ENCODE measurements around the gene PROKR2.

PROKR2 gene

DNA sequence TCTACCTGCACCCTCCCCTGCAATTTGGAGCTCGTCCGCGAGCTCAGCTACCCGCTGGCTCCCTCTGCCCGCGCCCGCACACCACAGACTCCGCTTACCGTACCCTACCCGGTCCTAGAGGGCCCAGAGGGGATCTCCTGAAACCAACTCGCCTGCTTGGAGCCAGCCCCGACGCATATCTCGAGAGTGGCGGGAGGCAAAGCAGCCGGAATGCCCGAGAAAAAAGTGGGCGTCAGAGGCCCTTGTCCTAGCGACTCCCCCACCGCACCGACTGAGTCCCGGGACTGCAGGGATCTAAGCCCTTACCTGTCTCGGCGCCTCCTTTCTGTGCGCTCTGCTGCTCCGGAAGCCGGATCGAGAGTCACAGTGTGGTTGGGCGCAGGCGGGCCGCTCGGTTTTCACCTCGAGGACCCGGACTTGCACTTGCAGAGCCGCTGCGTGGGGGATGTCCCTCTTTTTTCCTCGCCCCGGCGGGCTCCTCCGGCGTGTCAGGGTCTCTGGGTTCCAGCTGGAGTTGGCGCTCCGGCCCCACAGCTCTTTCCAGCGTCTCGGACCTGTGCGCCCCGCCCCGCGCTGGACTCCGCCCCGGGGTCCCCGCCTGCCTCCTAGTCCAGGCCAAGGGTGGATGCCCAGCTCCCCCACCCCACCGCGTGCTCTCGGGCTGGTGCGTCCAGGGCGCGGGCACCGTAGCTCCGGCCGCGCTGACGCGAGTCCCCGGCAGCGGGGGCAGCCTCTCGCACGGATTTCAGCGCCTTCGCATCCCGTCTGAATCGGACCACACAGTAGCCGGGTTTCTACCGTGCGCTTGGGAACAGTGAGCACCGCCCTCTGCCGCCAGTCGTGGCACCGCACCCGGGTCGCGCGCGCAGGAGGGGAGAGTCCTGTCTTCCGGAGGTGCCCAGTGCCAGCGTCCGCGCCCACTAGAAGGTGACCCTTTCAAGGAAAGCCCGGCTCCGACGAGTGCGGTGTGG, at the start of gene PROKR2:
PROKR2 (minus strand) TSS at position 767 of the 971 bp plus-strand sequence. CDS start 2,585 bp downstream, outside the sequence.
- DNase-seq = no peak

DNA sequence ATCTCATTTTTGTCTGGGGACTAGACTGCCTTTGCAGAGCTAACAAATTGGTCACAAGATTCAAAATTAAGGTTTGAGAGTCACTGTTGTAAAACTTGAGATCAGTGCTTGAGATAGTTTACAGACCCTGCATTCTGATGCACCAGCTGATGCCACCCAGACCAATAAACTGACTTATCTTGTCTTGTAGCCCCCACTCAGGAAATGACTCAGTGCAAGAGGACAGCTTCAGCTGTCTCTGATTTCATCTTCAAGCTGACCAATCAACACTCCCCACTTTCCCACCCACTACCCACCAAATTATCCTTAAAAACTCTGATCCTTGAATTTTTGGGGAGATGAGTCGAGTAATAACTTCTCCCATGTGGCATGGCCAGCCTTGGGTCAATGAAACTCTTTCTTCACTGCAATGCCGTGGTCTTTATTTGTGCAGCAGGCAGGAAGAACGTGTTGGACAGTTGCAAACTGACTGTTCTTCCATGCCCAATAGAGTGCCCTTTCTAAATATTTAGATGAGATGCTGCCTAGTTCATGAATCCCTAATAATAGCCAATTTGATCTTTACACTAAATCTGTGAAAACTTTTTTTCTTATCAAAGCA, 48.3 kb upstream of the PROKR2 start:
- no peak for DNase-seq

DNA sequence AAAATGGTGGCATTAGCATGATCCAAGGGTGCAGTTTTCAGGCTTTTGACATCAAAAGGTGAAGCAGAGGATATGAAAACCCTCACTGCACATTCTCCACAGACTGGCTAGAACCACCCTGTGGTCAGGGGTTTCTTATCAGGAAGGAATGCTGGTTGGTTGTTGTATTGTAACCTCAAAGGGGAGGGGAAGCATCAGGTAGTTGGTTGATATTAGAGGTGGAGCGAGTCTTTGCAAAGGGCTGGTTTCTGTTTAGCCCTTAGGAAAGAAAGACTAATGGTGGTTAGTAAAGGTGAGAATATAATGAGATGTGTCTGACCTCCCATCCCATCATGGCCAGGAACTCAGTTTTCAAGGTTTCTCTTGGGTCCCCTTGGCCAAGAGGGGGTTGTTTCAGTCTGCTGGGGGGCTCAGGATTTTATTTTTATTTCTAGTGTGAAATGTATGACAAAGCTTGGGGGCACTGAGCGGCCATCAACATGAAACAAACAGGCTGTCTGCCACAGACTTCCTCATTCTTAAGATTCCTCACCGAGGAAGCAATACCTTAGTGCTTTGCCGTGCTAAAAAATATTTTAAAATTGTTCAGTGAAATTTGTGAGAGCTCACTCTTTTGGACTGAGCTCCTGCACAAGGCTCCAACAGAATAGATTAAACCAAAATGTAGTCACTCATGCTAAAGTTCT, 47.5 kb upstream of the PROKR2 start:
- DNase-seq = no peak

DNA sequence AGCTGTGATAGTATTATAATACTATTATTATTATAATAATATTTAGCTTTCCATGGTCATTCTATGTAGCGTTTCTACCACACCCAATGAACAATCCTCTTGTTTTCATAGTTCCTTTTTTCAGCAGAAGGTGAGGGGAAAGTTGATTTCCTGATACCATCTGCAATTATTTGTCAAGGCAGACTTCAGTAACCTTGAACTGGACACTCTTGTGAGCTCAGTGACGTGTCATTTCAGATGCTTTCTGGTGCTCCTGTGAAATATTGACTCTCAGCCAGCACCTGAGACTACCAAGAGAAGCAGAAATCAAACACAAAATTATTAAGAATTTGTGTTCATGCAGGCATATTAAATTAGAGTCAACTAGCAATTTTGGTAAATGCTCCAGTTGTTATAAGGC, 46.0 kb upstream of the PROKR2 start:
- no peak for DNase-seq

DNA sequence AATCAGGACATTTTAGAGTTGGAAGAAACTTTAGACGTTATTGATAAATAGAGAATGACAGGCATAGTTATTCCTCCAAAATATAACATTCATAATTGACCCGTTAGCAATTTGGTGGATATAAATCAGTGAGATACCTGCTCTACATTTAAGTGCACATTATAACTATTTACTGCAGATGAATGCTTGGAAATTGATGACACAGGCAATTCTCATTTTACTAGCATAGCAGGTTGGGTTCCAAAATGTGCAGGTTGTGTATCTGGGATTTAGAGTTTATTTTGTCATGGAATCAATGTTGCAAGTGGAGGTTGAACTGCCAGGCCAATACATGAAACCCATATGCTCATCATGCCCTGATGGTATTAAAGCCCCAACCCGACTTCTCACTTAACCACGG, 44.4 kb upstream of the PROKR2 start:
- DNase-seq = no peak

DNA sequence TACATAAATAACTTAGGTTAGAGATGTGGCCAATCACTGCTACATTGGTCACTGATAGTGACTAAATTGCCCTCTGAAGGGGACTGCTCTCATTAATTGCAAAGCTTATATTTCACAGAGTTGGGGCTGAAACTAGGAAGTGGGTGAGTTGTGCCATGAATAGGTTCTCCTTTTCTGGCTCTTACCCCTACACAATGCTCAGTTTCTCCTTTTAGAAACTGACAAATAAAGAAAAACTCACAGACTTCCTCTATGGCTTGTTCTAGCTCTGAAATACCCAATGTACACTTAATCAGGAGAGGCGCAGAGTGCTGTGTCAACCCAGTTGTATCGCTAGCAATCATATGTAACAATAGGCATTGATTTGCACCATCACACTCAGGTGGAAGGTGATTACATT, 41.2 kb upstream of the PROKR2 start:
- no peak for DNase-seq

DNA sequence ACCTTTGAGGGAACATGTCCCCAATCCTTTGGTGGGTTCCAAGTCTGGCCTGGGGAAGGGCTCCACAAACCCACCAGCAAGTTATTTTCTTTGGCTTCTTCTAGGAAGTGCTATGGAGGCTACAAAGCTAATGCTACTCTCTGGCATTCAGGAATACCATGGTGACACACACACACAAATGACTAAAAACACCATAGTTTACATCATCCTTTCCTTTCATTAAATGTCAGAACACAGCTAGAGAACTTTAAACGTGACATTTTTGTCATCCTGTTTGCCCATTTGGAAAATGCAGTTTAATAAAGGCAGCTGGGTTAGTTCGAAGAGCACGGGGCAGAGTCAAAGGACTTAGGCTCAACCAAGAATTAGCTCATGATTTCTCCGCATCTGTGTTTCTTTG, 40.2 kb upstream of the PROKR2 start:
- no peak for DNase-seq

DNA sequence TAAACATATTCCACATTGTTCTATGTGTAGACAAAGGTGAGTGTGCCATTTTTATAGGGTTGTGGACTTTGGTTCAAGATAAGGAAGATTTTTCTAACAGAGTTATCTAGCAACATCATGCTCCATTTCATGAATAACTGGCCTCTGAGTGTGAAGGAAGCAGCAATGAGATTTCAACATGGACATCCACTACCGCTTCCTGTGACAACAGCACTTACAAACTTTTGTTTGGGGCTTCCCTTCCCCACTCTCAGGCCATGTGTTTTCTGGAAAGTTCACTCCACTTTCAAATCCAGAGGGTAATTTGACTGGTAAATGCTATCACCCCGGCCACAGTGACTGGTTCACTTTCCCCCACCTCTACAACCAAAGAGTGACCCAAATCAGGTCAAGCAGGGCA, 38.1 kb upstream of the PROKR2 start:
- no peak for DNase-seq

DNA sequence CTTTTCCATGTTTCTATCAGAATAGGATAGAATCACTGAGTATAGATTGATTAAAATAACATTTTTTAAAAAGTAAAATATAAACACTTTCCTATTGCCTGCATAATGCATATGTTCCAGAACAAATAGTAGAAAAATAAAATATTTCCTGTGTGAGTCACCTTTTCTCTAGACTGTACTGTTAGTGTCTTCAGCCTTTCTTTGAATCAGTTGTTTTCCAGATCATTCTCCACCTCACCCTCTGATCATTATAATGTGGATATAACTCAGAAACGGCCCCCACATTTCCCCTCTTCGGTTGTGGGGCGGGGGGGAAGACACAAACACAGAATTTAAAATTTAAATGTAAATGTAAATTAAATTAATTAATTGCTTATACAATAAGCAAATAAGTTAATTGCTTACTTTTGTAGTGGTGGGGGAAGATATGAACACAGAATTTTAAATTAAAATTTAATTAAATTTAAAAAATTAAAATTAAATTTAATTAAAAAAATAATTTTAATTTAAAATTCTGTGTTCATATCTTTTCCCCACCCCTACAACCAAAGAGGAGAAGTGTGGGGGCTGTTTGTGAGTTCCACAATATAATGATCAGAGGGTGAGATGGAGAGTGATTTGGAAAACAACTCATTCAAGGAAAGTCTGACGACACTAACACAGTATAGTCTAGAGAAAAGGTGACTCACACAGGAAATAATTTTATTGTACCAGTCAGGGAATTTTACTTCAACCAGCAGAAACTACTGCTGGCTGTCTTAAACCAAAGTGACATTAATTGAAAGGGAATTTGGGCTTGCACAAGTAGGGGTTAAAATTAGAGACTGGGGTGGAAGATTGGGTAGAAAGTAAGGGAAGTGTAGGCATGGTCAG, 37.1 kb upstream of the PROKR2 start:
- DNase-seq = no peak

DNA sequence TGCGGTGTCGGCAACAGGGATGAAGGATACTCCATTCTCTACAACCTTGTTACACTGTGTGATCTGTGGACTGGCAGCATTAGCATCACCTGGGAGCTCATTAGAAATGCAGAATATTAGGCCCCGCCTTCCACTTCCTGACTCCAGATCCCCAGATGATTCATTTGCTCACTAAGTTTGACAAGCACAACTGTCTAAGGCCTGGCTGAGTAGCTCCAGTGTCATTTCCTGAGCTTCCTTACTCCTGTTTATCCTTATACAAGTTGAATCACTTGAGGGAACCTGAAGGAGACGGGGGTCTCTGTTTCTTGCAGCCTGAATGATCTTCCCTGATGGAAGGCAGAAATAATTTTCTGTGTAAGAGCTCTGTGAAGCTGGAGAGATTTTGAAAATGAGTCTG, 32.7 kb upstream of the PROKR2 start:
- no peak for DNase-seq

DNA sequence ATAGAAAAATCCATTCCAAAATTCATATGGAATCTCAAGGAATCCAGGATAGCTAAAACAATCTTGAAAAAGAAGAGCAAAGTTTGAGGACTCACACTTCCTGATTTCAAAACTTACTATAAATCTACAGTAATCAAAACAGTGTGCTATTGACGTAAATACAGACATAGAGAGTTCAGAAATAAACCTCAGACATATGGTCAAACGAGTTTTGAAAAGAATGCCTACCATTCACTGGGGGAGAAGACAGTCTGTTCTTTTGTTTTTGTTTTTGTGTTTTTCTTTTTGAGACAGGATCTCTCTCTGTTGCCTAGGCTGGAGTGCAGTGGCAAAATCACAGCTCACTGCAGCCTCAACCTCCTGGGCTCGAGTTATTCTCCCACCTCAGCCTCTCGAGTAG, 25.3 kb upstream of the PROKR2 start:
- no peak for DNase-seq

DNA sequence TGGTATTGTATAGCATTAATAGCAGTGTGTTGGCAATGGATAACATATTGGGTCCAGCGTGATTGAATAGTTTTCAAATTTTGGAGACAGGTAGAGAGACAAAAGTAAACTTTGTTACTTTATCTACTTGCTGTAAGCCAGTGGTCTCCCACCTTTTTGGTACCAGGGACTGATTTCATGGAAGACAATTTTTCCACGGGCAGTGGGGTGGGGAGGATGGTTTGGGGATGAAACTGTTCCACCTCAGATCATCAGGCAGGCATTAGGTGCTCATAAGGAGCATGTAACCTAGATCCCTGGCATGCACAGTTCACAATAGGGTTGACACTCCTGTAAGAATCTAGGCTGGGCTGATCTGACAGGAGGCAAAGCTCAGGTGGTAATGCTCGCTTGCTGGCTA, 14.6 kb upstream of the PROKR2 start:
- no peak for DNase-seq

DNA sequence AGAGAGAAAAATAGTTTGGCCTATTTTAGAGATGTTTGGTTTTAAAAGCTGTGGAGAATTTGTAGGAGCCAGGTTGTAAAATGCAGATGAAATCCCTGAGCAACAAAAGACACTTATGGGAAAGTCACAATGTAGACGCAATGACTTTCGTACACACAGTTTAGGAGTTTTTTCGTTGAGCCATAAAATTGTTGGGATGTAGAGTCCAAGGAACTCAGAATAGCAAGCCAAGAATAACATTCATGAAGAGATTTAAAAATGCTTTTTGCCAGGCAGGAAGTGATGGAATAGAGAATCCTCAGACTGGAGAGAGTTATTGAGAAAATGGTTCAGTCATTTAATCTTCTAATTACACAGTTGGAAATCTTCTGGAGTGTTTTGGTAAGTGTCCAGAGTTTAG, 11.5 kb upstream of the PROKR2 start:
- DNase-seq = no peak

DNA sequence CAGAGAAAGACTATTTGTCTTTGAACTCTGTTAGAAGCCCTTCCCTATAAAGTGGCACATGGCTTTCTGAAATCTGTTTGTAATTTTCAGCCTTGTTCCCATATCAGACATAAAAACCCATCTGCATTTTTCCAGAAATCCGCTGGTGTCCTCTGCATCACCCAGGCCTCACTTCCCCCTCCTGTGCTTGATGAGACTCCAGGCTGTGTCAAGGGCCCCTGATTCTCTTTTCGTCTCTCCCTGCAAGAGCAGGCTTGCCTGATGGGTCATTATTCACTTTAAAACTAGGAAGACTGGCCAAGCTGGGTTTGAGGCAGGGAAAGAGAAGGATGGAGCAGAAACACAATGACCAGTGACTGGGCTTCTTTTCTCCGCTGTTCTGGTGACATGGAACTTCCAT, 10.6 kb upstream of the PROKR2 start:
- DNase-seq = no peak

DNA sequence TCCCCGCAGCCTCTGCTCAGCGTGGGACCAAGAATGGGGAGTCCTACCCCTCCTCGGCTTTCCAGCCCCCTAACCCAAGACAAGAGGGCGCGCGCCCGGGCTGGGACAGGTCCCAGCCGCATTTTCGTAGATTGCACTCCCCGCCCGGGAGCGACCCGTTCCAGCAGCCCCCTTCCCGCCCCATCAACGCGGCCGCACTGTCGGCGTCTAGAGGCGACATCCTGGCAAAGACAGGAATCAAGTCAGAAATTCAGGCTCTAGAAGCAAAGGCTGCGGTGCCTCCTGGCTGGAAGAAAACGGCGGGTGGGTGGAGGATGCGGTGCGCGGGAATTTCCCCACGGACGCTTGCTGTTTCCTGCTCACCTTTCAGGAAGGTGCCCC, 957 bp downstream of the PROKR2 start:
- DNase-seq = no peak

DNA sequence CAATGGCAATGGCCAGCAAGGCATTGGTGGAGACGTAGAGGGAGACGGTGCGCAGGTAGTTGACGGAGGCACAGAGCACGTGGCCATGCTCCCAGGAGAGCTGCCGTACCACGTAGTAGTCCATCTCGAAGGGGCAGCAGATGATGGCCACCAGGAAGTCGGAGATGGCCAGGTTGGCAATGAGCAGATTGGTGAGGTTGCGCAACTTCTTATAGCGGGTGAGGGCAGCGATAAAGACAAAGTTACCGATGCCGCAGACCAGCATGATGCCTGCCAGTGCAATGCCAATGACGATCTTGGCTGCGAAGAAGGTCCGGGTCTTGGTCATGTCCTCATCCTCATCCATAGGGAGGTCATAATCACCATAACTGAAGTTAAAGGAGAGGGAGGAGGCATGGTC, 2.8 kb downstream of the PROKR2 start:
- no peak for DNase-seq

DNA sequence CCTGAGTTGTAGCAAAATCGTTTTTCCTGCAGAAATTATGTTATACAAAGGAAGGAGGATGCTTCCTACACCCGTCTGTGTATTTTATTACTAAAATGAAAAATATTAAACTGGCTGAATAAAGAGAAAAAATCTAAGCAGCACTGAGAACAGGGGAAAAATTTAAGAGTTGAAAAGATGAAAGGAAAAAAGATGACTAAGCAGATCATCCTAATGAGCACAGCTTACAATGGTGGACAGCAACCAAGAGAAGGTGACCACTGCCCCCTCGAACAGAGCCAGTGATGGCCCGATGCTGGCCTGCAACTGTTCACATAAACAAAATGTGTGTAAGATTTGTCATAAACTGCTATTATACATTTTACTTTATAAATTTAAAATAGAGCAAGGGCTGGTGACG, 4.2 kb downstream of the PROKR2 start:
- no peak for DNase-seq

DNA sequence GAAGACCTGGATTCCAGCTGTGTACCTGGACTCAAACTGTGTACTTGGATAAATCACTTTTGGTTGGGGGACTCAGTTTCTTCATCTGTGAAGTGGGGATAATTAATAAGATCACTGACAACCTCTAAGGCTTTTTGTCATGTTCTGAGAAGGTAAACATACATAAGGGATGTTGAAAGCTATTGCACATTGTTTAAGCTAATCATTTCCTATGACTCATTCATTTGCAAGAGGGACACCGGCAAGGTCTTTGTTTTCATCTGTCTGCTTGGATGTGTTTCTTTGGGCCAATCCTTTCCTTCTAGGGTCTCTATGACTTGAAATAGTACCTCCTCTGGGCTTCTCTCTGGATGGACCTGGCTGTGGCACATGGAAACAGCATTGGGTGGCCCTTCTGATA, 6.8 kb downstream of the PROKR2 start:
- DNase-seq = no peak

DNA sequence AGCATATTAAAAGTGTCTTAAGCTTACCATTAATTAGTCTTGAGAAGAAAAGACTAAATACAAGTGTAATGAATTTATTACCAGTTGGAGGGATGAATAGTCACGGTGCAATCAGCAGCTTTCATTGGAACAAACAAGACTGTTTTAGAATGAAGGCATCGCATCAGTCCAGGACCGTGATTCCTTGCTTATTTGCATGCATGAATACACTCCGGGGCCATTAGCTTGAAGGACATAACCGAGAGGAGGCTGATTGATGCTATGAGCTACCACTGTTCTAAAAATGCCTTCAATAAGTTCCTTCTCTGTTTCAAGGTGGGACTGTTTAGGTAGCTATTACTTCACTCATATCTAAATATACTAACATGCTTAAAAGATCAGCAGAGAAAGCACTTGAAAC, 17.9 kb downstream of the PROKR2 start:
- no peak for DNase-seq

DNA sequence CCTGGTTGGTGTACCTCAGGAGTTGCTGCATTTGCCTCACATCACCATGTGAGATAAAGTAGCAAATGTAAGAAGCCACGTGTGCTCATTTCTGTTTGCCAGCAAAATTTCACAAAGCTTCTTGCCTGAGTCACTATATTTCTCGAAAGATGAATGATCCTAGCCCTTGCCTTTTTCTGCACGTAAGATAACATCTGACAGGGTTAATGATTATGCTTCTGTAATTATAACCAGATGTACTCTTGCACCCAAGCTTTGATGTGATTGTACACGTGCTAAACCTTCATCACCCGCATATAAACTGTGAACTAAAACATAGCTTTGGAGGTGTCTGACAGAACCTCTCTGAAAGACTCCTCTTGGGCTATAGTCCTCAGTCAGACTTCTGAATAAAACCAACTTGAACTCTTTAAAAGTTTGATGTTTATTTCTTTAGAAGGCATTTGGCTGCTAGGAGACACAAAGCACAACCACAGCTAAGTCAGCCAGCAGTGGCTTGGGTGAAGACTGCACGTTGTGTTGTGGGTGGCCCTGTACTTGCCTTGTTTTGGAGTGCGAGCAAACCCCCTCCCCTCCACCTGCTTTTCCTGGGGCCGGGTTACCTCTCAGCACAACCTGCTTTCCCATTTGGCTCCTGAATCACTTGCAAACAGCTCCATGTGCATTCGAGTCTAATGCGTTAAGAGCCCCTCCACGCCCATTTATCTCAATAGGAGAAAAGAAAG, 19.3 kb downstream of the PROKR2 start:
- no peak for DNase-seq

DNA sequence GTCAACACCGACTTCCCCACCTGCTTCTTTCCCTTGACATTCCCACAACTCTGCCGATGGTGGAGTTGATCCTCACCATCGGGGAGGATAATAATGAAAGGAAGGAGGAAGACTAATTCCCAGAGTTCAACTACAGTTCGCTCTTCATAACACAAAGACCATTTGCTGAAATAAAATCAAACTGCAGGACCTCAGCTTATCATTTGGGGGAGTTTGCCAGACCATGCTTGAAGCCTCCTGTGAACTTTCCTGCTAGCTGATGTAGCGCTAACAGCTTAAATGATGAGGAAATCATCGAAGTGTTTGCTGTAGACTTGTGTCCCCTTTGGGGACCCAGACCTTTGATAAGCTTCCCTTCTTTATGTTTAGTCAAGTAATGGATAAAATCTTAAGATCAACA, 26.2 kb downstream of the PROKR2 start:
- DNase-seq = no peak

DNA sequence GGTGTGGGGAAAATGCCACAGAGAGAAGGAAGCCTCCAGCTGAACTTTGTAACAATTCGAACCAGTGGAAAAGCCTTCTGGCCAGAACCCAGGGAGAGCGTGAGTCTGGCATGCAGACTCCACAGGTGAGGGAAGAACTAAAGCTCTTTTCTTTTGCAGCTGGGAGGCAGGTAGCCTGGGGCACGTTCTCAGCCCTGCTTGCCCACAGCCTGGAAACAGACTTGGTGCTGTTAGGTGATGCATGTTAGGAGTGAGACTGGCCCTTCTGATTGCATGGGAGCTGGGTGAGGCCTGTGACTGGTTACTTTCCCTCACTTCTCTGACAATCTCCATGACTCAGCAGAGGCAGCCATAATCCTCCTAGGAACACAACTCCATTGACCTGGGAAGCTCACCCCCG, 34.2 kb downstream of the PROKR2 start:
- DNase-seq = no peak
